HG02678 (cell line): ENCODE data around the gene DNAJC4.

ENCODE experiments used
- ATAC-seq: cut with Tn5 transposase; IDR thresholded peaks from one replicate; pipeline ENCODE4 v1.9.1; 2021; ENCODE audit warnings: mild to moderate bottlenecking, moderate library complexity; ENCODE audit not compliant: unreplicated experiment

DNAJC4 gene

GRCh38 chr11:64208086-64208795 is 22.1 kb upstream of the DNAJC4 start:
- no peak for ATAC-seq

GRCh38 chr11:64208796-64209562 is 21.4 kb upstream of the DNAJC4 start:
- no peak for ATAC-seq

GRCh38 chr11:64209563-64209843 is 20.8 kb upstream of the DNAJC4 start:
- ATAC-seq: no peak

- ATAC-seq: no peak
Observed at GRCh38 chr11:64210301-64211020, 19.9 kb upstream of the DNAJC4 start.

- no peak for ATAC-seq
Observed at GRCh38 chr11:64211181-64211872, 19.0 kb upstream of the DNAJC4 start.

- ATAC-seq: no peak
Observed at GRCh38 chr11:64216879-64217278, 13.5 kb upstream of the DNAJC4 start.

GRCh38 chr11:64218628-64219353 is 11.6 kb upstream of the DNAJC4 start:
- no peak for ATAC-seq

- no peak for ATAC-seq
Observed at GRCh38 chr11:64219354-64219684, 11.0 kb upstream of the DNAJC4 start.

- no peak for ATAC-seq
Observed at GRCh38 chr11:64219755-64220154, 10.6 kb upstream of the DNAJC4 start.

- no peak for ATAC-seq
Observed at GRCh38 chr11:64220271-64220670, 10.1 kb upstream of the DNAJC4 start.

- ATAC-seq: no peak
Observed at GRCh38 chr11:64220798-64221197, 9.6 kb upstream of the DNAJC4 start.

- ATAC-seq: no peak
Observed at GRCh38 chr11:64222651-64223000, 7.7 kb upstream of the DNAJC4 start.

GRCh38 chr11:64223001-64223651 is 7.2 kb upstream of the DNAJC4 start:
- no peak for ATAC-seq

- no peak for ATAC-seq
Observed at GRCh38 chr11:64224151-64224890, 6.0 kb upstream of the DNAJC4 start.

- no peak for ATAC-seq
Observed at GRCh38 chr11:64224891-64225607, 5.3 kb upstream of the DNAJC4 start.

- ATAC-seq: peak; percentile 52
Observed at GRCh38 chr11:64225608-64226506, 4.5 kb upstream of the DNAJC4 start, which contains the start of the genes NUDT22 and TRPT1. NUDT22 (plus strand) TSS chr11:64226274; CDS start chr11:64226653, 379 bp downstream. TRPT1 (minus strand) TSS chr11:64226186; CDS start chr11:64225860, 326 bp downstream.

GRCh38 chr11:64226507-64227051 is 3.8 kb upstream of the DNAJC4 start:
- peak; percentile 31 for ATAC-seq
